Right ventricle myocardium inferior (tissue), 1 donor: ENCODE results near the gene CD79B. TPM values are rescaled to one million over a fixed set of nuclear protein-coding genes. Genes with fewer than 3 reads are reported as not detected.
A peak's percentile ranks its signal among the peaks of the same experiment; 100 is the strongest.

Experiments used
- ATAC-seq: fragments of 200-7000 bp; cut with Tn5 transposase; one replicate; pipeline ENCODE4 v1.9.1; 2020; ENCODE audit warnings: mild to moderate bottlenecking, moderate library complexity
- DNase-seq: peaks from one replicate; pipeline ENCODE4 v3.0.0; 2021; ENCODE audit errors: missing footprints
- intact Hi-C: fragments of 100-400 bp; cut with DNase I; formaldehyde crosslinking; loops from one replicate; pipeline ENCODE4 v1.11.0; 2022
- long read RNA-seq: library from polyadenylated mRNA; unstranded; transcript quantifications from one replicate; pipeline ENCODE4 v2.0.0, GENCODE V29; 2021
- total RNA-seq: library from RNA; stranded (reverse); fragmentation: NEBNext Ultra II Directional; extraction: Animal tissue kit (Norgen Biotek cat#: 25700); gene quantifications from one replicate; pipeline ENCODE4 v1.2.1, GENCODE V29; 2021
- donor health status: DM: no; HTN: yes; CAD: no; lungs with severe emphysema.

The CD79B gene
- 6.9 TPM for total RNA-seq
- long read RNA-seq, partial matches to known transcripts, result 1 of 7 reads
- long read RNA-seq, other reads (novel, unspliced or antisense), result 1 of 7 reads

- DNase-seq, result peak; percentile 56
- ATAC-seq, result no peak
- intact Hi-C loops, result loop anchor here (5.0 kb wide), 1 partner anchor 60 kb away; no protein-coding TSS in a partner anchor
These were observed at the start of gene CD79B for GRCh38 chr17:63931981-63932561. TSS of gene CD79B (minus strand) at chr17:63932331. CDS start at chr17:63932261, 70 bp downstream.

GRCh38 chr17:63978272-63979200 is 46.4 kb upstream of the CD79B start:
- ATAC-seq (no peak), DNase-seq (peak; percentile 57)
- intact Hi-C loops, result no loop called here

GRCh38 chr17:63976702-63977101 is 44.6 kb upstream of the CD79B start:
- ATAC-seq (peak; percentile 39), DNase-seq (peak; percentile 21)
- intact Hi-C loops, result no loop called here

GRCh38 chr17:63975541-63976092 is 43.5 kb upstream of the CD79B start:
- peak; percentile 11 for DNase-seq
- intact Hi-C loops, result no loop called here

GRCh38 chr17:63974594-63975192 is 42.6 kb upstream of the CD79B start:
- ATAC-seq (no peak), DNase-seq (peak; percentile 25)
- intact Hi-C loops, result no loop called here

More at GRCh38 chr17:63975541-63976092, 43.5 kb upstream of the CD79B start:
- ATAC-seq, result no peak

GRCh38 chr17:63973930-63974593 is 41.9 kb upstream of the CD79B start:
- peak; percentile 42 for DNase-seq
- intact Hi-C loops, result no loop called here

GRCh38 chr17:63973247-63973646 is 41.1 kb upstream of the CD79B start:
- DNase-seq, result peak; percentile 13
- intact Hi-C loops, result no loop called here

More at GRCh38 chr17:63973930-63974593, 41.9 kb upstream of the CD79B start:
- peak; percentile 24 for ATAC-seq

GRCh38 chr17:63972796-63973195 is 40.7 kb upstream of the CD79B start, which contains the start of gene SCN4A:
TSS of gene SCN4A (minus strand) at chr17:63972918. CDS start at chr17:63972841, 77 bp downstream.
- ATAC-seq, result no peak
- intact Hi-C loops, result no loop called here
- peak; percentile 56 for DNase-seq

More at GRCh38 chr17:63973247-63973646, 41.1 kb upstream of the CD79B start:
- ATAC-seq, result no peak

- intact Hi-C loops, result no loop called here
- ATAC-seq (no peak), DNase-seq (peak; percentile 17)
These were observed 37.1 kb upstream of the CD79B start for GRCh38 chr17:63969278-63969677.

- DNase-seq, result no peak
- intact Hi-C loops, result no loop called here
These were observed 35.8 kb upstream of the CD79B start for GRCh38 chr17:63967953-63968352.

GRCh38 chr17:63966646-63967264 is 34.6 kb upstream of the CD79B start:
- DNase-seq (no peak), ATAC-seq (no peak)
- intact Hi-C loops, result no loop called here

More at GRCh38 chr17:63967953-63968352, 35.8 kb upstream of the CD79B start:
- no peak for ATAC-seq

- DNase-seq (no peak), ATAC-seq (peak; percentile 24)
- intact Hi-C loops, result no loop called here
These were observed 31.0 kb upstream of the CD79B start for GRCh38 chr17:63963123-63963522.

GRCh38 chr17:63962298-63962744 is 30.2 kb upstream of the CD79B start:
- ATAC-seq (no peak), DNase-seq (no peak)
- intact Hi-C loops, result no loop called here

GRCh38 chr17:63961355-63962212 is 29.5 kb upstream of the CD79B start:
- DNase-seq, result peak; percentile 78
- ATAC-seq, result peak; percentile 75
- intact Hi-C loops, result no loop called here

- intact Hi-C loops, result no loop called here
- no peak for ATAC-seq
- no peak for DNase-seq
These were observed 28.3 kb upstream of the CD79B start for GRCh38 chr17:63960430-63960829.

GRCh38 chr17:63960006-63960405 is 27.9 kb upstream of the CD79B start:
- DNase-seq (no peak), ATAC-seq (no peak)
- intact Hi-C loops, result no loop called here
